ENCODE results near the gene KRTAP10-11. TPM values are rescaled to one million over a fixed set of nuclear protein-coding genes. Genes with fewer than 3 reads are reported as not detected.
"Not testable (repeated sequence)": the region's sequence is repeated elsewhere in the genome, so short reads cannot be mapped to it uniquely, and the experiment has no call there.

Gene KRTAP10-11
- total RNA-seq, 2 donors from 2014 or later = not detected

DNA sequence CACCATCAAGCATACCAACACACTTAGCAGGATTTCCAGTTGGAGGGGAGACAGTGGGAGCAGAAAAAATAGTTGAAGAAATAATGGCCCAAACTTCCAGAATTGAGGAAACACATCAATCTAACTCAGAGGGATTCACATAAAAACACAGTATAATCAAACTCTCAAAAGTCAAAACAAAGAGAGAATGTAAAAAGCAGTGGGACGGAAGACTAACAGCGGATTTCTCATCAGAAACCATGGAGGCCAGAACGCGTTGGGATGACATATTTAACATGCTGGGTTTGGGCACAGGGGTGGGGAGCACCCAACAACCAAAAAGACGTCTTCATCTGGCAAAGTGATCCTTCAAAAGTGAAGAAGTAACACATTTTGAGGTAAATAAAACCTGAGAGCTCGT is 26.3 kb upstream of the KRTAP10-11 start:
- H3K36me3 Mint-ChIP-seq = peaks cover 47% of the 10 kb centered on the region
- DNase-seq (ENCODE audit: low spot score) (no peak), ATAC-seq (no peak)
- peaks cover 17 to 29% of the 10 kb centered on the region in 2 donors for H3K4me1 Mint-ChIP-seq (ENCODE audit: low read depth in 2 of 2)
- H3K4me3 Mint-ChIP-seq = no peak overlapping the region
- peaks cover 34% of the 10 kb centered on the region for H3K9me3 Mint-ChIP-seq
- peak overlapping the region; percentile 68 to 91 for H3K27ac Mint-ChIP-seq
- H3K27me3 Mint-ChIP-seq = no peaks in the 10 kb centered on the region

DNA sequence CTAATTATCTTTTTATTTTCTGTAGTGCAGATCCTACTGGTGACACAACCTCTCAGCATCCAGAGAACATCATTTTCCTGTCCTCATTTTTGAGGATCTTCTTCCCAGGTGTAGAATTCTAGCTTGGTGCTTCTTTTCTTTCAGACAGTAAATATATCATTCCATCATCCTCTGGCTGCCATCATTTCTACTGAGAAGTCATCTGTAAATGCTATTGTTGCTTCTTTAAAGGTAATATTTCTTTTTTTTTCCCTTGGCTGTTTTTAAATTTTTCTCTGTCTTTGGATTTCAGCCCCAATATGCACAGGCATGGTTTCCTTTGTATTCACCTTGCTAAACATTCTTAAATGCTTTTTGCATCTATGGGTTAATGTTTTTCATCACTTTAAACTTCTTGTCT is 22.6 kb upstream of the KRTAP10-11 start:
- H3K36me3 Mint-ChIP-seq = peaks cover 47% of the 10 kb centered on the region
- H3K4me3 Mint-ChIP-seq = no peak overlapping the region
- no peak for DNase-seq (ENCODE audit: low spot score)
- H3K27me3 Mint-ChIP-seq = no peaks in the 10 kb centered on the region
- ATAC-seq = no peak
- no peak overlapping the region for H3K27ac Mint-ChIP-seq
- peaks cover 34% of the 10 kb centered on the region for H3K9me3 Mint-ChIP-seq
- H3K4me1 Mint-ChIP-seq (ENCODE audit: low read depth in 2 of 2) = peaks cover 24 to 29% of the 10 kb centered on the region in 2 donors

DNA sequence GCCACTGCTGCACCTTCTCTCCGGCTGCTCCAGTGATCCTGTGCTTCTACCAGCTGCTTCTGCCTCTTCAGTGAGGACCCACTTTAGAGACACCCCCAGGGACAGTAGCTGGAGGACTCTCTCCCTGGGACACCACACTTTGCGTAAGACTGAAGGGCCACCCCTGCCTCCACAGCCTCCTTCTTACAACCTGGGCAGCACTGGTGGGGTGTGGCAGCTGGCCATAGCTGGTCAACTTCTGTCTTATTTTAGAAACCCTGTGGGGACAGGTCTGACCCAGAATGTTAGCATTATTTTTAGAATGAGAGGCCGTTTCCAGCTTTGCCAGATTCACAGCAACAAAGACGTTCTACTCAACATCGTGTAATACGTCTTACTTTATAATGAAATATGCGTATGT is 20.5 kb upstream of the KRTAP10-11 start:
- Mint-ChIP-seq H3K9me3 (peaks cover 31% of the 10 kb centered on the region), H3K4me3 (no peak overlapping the region), H3K27ac (no peak overlapping the region), H3K4me1 (ENCODE audit: low read depth in 2 of 2) (peaks cover 22 to 29% of the 10 kb centered on the region in 2 donors), H3K36me3 (peaks cover 39% of the 10 kb centered on the region), H3K27me3 (no peaks in the 10 kb centered on the region)
- ATAC-seq (no peak), DNase-seq (ENCODE audit: low spot score) (no peak)

DNA sequence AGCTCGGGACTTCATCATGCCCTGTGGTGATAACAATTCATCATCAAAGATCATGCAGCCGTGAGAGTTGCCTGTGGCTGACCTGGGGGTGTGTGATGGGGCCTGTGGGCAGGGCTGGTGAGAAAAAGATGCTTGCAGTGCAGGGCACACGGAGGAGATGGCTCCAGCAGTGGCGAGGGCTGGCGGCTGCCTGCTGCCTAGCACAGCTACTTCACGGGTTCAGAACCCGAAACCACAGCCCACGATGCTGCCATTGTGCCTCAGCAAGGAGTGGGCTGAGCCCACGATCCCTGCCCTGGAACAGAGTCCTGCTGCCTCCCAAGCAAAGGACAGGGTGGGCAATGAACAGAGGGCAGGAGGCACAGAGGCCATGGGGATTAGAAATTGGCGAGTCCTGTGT is 20.0 kb upstream of the KRTAP10-11 start:
- Mint-ChIP-seq H3K36me3 (peaks cover 42% of the 10 kb centered on the region), H3K27ac (no peak overlapping the region), H3K4me1 (ENCODE audit: low read depth in 2 of 2) (peaks cover 24 to 30% of the 10 kb centered on the region in 2 donors), H3K9me3 (peaks cover 35% of the 10 kb centered on the region), H3K4me3 (no peak overlapping the region), H3K27me3 (no peaks in the 10 kb centered on the region)
- ATAC-seq (peak; percentile 70 to 75), DNase-seq (ENCODE audit: low spot score) (no peak)

DNA sequence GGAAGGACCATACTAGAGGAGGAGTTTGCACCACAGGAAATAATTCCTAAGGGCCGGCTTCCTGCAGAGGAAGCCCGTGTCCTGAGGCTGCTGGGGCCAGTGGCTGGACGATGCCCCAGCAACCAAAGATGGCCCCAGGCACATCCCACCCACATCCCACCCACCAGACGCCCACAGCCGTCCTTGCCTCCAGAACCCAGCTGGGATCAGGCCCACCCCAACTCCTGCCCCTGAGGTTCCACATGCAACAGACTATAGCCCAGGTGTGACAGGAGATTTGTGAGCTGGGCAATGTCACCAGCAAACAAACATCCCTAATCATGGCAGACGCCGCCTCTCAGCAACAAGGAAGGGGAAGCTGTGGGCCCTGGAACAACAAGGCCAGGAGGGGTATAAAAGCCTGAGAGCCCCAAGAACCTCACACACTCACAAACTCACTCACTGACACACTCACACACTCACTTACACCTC is 19.5 kb upstream of the KRTAP10-11 start, which contains the start of gene KRTAP10-9:
Gene KRTAP10-9 (plus strand): TSS at position 421 of the 471 bp plus-strand sequence. CDS start 79 bp downstream, outside the sequence.
- peaks cover 24 to 30% of the 10 kb centered on the region in 2 donors for H3K4me1 Mint-ChIP-seq (ENCODE audit: low read depth in 2 of 2)
- H3K9me3 Mint-ChIP-seq = peaks cover 39% of the 10 kb centered on the region
- peak within 1 kb of the TSS; percentile 25 for H3K4me3 Mint-ChIP-seq
- no peaks in the 10 kb centered on the region for H3K27me3 Mint-ChIP-seq
- ATAC-seq = no peak
- H3K27ac Mint-ChIP-seq = no peak within 1 kb of the TSS
- peaks cover 46% of the 10 kb centered on the region for H3K36me3 Mint-ChIP-seq
- DNase-seq (ENCODE audit: low spot score) = no peak

DNA sequence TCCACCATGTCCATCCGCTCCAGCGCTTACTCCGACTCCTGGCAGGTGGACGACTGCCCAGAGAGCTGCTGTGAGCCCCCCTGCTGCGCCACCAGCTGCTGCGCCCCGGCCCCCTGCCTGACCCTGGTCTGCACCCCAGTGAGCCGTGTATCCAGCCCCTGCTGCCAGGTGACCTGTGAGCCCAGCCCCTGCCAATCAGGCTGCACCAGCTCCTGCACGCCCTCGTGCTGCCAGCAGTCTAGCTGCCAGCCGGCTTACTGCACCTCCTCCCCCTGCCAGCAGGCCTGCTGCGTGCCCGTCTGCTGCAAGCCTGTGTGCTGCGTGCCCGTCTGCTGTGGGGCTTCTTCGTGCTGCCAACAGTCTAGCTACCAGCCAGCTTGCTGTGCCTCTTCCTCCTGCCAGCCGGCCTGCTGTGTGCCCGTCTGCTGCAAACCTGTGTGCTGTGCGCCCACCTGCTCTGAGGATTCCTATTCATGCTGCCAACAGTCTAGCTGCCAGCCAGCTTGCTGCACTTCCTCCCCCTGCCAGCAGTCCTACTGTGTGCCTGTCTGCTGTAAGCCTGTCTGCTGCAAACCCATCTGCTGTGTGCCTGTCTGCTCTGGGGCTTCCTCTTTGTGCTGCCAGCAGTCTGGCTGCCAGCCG is 18.9 kb upstream of the KRTAP10-11 start:
- H3K27ac Mint-ChIP-seq; ATAC-seq; DNase-seq (ENCODE audit: low spot score); H3K27me3 Mint-ChIP-seq: not testable (repeated sequence)
- Mint-ChIP-seq H3K4me3 (peak overlapping the region; percentile 25), H3K9me3 (peaks cover 42% of the 10 kb centered on the region), H3K4me1 (ENCODE audit: low read depth in 2 of 2) (peaks cover 24 to 30% of the 10 kb centered on the region in 2 donors), H3K36me3 (peaks cover 50% of the 10 kb centered on the region)

DNA sequence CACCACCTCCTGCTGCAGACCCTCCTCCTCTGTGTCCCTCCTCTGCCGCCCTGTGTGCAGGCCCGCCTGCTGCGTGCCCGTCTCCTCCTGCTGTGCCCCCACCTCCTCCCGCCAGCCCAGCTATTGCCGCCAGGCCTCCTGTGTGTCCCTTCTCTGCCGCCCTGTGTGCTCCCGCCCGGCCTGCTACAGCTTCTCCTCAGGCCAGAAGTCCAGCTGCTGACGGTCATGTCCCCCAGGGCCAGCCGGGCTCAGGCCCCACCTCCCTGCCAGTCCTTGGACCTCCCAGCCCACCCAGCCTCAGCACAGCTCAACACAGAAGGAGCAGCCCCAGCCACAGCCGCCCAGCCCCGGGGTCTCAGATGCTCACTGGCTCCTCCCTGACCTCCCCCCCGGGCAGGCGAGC is 18.4 kb upstream of the KRTAP10-11 start:
- not testable (repeated sequence) for ATAC-seq; H3K4me3 Mint-ChIP-seq; H3K27ac Mint-ChIP-seq; DNase-seq (ENCODE audit: low spot score); H3K27me3 Mint-ChIP-seq
- Mint-ChIP-seq H3K9me3 (peaks cover 38% of the 10 kb centered on the region), H3K36me3 (peaks cover 46% of the 10 kb centered on the region), H3K4me1 (ENCODE audit: low read depth in 2 of 2) (peaks cover 24 to 30% of the 10 kb centered on the region in 2 donors)

DNA sequence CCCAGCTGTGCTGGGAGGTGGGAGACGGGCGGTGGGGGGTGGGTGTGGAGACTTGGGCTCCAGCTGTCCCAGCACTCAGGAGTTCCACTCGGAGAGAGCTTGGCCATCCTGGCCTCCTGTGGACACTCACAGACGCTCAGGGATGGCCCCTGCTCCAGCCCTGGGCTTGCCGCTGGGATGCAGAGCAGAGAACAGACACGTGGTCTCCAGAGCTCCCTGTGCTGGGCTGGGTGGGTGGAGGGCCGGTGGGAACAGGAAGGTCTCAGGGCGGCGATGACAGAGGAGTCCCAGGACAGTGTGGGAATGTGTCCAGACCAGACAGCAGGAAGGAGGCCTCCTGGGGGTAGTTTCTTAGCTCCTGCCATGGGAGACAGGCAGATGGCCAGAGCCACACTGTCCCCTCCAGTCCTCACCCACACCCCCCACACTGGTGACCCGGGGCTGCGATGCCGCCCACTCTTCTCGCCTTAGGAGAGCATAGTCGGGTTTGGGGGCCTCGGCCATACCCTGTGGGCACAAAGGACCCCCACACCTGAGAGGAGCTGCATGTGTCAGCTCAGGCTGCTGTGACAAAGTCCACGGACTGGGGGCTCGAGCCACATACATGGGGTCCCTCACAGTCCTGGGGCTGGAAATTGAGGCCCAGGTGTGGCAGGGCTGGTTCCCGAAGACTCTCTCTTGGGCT is 17.4 kb upstream of the KRTAP10-11 start:
- no peaks in the 10 kb centered on the region for H3K27me3 Mint-ChIP-seq

DNA sequence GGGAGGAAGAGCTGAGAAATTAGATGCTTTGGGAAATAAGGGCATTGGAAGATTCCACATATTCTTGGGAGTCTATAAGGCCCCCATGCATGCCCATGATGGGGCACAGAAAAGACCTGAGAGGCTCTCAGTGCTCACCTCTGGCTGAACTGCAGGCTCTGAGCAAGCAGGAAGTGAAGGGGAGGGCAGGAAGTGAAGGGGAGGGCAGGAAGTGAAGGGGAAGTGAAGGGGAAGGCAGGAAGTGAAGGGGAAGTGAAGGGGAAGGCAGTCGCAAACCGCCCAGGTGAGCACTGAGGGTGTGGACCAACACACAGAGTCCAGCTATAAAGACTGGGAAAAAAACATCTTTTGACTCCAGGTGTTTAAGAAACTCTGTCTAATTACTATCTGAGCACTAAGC is 15.8 kb upstream of the KRTAP10-11 start:
- DNase-seq (ENCODE audit: low spot score) = no peak
- H3K27ac Mint-ChIP-seq = peak overlapping the region; percentile 43 to 81
- H3K36me3 Mint-ChIP-seq = peaks cover 32% of the 10 kb centered on the region
- H3K4me1 Mint-ChIP-seq (ENCODE audit: low read depth in 2 of 2) = peaks cover 24 to 30% of the 10 kb centered on the region in 2 donors
- peaks cover 32% of the 10 kb centered on the region for H3K9me3 Mint-ChIP-seq
- H3K27me3 Mint-ChIP-seq = peaks cover 0 to 4% of the 10 kb centered on the region in 2 donors
- no peak for ATAC-seq
- H3K4me3 Mint-ChIP-seq = peak overlapping the region; percentile 56

More for the DNA sequence above, 17.4 kb upstream of the KRTAP10-11 start:
- H3K9me3 Mint-ChIP-seq = peaks cover 37% of the 10 kb centered on the region
- H3K4me1 Mint-ChIP-seq (ENCODE audit: low read depth in 2 of 2) = peaks cover 24 to 30% of the 10 kb centered on the region in 2 donors
- no peak for ATAC-seq
- H3K36me3 Mint-ChIP-seq = peaks cover 43% of the 10 kb centered on the region
- DNase-seq (ENCODE audit: low spot score) = no peak
- H3K4me3 Mint-ChIP-seq = no peak overlapping the region
- no peak overlapping the region for H3K27ac Mint-ChIP-seq

DNA sequence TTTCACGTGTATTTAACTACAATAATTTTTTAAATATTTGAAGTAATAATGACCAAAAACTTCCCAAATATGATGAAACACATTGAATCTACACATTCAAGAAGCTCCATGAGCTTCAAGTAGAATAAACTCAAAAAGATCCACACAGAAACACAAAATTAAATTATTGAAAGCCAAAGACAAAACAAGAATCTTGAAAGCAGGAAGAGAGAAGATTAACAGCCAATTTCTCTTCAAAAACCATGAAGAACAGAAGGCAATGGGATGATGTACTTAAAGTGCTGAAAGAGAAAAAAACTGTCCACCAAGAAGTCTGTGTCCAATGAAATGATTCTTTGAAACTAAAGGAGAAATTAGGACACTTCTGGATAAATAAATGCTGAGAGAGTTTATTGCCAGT is 14.1 kb upstream of the KRTAP10-11 start:
- Mint-ChIP-seq H3K4me3 (no peak overlapping the region), H3K9me3 (peaks cover 32% of the 10 kb centered on the region), H3K4me1 (ENCODE audit: low read depth in 2 of 2) (peaks cover 17 to 22% of the 10 kb centered on the region in 2 donors), H3K27ac (no peak overlapping the region), H3K36me3 (peaks cover 32% of the 10 kb centered on the region), H3K27me3 (peaks cover 0 to 6% of the 10 kb centered on the region in 2 donors)
- ATAC-seq = no peak
- DNase-seq (ENCODE audit: low spot score) = no peak

DNA sequence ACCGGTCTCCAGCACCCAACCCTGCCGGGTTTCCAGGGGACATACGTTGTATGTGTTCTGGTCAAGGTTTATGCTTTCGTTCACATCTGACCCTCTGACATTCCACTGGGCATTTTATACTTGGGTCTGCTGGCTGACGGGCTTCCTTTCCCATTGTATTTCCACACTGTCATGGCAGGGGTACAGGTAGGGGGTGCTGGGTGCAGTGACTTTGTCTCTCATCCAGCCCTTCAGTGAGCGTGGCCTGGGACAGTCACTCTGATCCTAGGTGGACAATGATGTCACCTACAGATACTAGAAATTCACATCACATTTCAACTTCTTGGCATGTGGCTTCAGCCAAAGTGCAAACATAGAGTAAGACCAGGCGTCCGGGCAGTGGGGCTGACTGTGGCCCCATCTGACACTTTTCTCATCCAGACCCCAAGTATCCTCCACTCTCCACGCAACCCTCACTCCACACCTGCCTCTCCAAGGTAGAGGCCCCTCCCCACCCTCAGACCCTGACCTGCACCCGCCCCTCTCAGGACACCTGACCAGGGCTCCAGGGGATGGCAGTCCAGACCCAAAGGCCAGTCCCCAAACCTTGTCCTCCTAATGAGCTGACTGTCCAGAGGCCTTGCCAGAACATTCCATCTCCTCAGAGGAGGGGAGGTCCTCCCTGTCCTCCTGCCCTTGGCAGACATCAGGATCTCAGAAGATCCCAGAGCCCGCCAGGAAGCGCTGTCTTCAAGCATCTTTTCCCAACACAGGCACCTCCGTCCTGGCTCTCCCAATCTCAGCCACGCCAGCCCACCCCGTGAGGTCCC is 9.8 kb upstream of the KRTAP10-11 start:
- ATAC-seq (no peak), DNase-seq (ENCODE audit: low spot score) (no peak)
- peaks cover 21% of the 10 kb centered on the region for H3K9me3 Mint-ChIP-seq
- H3K4me1 Mint-ChIP-seq (ENCODE audit: low read depth in 2 of 2) = no peaks in the 10 kb centered on the region
- peaks cover 7 to 20% of the 10 kb centered on the region in 2 donors for H3K27me3 Mint-ChIP-seq
- no peak overlapping the region for H3K4me3 Mint-ChIP-seq
- H3K36me3 Mint-ChIP-seq = peaks cover 26% of the 10 kb centered on the region
- H3K27ac Mint-ChIP-seq = no peak overlapping the region

DNA sequence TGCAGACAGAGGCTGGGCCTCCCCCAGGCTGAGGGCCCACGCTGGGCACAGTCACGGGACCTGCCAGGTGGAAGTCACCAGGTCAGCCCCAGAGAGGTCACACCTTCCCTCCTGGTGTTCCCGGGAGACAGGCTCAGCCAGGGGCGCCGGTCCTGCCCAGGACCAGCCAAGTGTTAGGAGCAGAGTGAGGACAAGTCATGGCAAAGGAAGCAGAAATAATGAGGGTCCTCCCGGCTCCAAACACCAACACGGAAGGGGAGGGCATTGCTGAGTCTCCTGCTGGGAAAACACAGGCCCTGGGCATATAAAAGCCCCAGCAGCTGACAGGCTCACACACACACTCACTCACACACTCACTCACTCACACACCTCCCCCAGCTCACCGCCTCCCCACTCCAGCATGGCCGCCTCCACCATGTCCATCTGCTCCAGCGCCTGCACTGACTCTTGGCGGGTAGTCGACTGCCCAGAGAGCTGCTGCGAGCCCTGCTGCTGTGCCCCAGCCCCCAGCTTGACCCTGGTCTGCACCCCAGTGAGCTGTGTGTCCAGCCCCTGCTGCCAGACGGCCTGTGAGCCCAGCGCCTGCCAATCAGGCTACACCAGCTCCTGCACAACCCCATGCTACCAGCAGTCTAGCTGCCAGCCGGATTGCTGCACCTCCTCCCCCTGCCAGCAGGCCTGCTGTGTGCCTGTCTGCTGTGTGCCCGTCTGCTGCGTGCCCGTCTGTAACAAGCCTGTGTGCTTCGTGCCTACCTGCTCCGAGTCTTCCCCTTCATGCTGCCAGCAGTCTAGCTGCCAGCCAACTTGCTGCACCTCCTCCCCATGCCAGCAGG is 9.0 kb upstream of the KRTAP10-11 start, which contains the start of gene KRTAP10-10:
Gene KRTAP10-10 (plus strand): TSS at position 339 of the 833 bp plus-strand sequence. CDS start 62 bp downstream, at position 401.
- Mint-ChIP-seq H3K4me3 (no peak within 1 kb of the TSS), H3K27me3 (peaks cover 9 to 24% of the 10 kb centered on the region in 2 donors), H3K4me1 (ENCODE audit: low read depth in 2 of 2) (no peaks in the 10 kb centered on the region), H3K36me3 (peaks cover 19% of the 10 kb centered on the region), H3K9me3 (peaks cover 13% of the 10 kb centered on the region), H3K27ac (no peak within 1 kb of the TSS)
- no peak for ATAC-seq
- DNase-seq (ENCODE audit: low spot score) = no peak

Measured in natural killer cell treated with Interleukin-12 subunit alpha and Interleukin-12 subunit beta and Interleukin-15 and Interleukin-18, amount 100 ng/mL, for 72 hours (primary cell).